HG02981 (cell line): ENCODE data around the gene EFNB1.

Experiments used
- ATAC-seq: cut with Tn5 transposase; IDR thresholded peaks from one replicate; pipeline ENCODE4 v1.9.1; 2021; ENCODE audit warnings: mild to moderate bottlenecking, moderate library complexity; ENCODE audit not compliant: unreplicated experiment

Gene EFNB1

DNA sequence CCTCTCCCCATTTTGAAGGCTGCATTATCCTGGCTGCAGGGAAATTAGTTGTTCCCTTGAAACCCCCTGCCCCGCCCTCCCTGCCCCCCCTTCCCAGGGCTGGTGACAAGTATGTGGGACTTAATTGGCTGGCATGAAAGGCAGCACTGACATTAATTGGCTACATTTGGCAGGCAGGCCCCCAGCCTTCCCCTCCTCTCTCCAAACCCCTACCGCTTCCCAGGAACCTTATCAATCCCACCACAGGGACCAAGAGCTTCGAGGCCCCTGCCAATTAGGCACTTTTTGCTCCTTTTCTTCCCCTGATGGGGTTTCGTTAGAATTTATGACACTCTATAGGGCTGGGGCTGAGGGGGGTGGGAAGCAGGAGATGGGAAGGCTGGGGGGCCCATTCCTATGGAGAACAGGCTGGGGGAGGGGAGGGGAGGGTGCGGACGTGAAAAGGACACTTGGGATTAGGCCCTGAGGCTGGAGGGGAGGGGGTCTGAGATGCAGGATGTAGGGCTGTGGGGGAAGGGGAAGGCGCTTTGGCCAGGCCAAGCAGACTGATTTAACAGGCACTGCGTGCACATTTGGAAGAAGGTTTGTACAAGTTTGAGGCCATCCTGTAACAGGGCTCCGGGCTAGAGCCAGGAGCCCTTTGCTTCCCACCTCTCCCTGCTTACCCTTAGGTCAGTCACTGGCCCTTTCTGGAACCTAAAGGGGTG lies 52.2 kb downstream of the EFNB1 start:
- no peak for ATAC-seq

DNA sequence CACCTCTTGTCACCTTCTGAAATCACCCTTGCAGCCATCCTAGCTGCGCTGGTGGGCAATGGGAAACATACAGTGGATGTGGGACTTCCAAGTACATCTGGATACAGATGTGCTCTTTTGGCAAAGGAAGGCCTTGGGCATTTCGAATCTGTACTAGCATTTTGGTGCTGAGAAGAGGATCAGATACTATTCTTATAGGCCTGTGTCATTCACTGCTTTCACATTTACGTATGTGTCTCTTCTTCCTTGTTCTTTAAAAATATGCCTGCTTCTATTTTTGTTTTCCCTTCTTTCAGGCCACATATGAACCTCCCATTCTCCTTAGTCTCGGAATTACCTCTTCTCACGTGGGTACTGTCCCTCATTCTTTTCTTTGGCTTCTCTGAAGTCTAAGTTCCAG lies 53.1 kb downstream of the EFNB1 start:
- ATAC-seq, result no peak

DNA sequence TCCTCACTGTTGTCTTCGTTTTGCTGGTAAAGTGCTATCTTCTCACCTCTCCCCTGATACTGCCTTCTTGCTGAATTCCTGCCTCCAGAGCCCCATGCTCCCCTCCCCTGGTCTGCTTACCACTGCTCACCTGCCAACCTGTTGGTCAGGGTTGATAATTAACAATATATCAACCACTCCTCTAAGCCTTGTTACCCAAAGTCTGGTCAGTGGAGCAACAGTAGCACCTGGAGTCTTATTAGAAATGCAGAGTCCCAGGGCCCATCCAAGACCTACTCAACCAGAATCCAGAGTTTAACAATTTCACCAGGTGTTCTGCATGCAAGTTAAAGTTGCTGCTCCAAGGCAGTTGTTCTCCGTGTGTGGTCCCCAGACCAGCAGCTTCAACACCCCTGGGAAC lies 55.0 kb downstream of the EFNB1 start:
- no peak for ATAC-seq

DNA sequence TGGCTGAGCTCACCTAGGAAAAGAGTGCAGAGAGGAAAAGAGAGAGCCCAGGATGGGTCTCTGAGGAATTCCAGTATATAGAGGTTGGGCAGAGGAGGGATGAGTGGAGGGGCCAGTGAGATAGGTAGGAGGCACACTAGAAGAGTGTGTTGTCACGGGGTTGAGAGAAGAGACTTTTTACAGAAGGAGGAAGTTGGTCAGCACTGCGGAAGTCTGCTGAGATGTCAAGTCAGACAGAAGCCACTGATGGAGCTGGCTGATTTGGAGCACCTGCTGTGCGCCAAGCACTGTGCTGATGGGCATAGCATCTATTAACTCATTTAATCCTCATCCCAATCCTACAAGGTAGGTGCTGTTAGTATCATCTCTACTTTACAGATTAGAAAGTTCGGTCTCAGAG lies 60.4 kb downstream of the EFNB1 start:
- ATAC-seq, result no peak
